H9 (cell line): ENCODE results near the gene SLC30A1. TPM values are rescaled to one million over a fixed set of nuclear protein-coding genes. Genes with fewer than 3 reads are reported as not detected.

ENCODE experiments used
- DNase-seq: peaks from one replicate; pipeline ENCODE4 v3.0.0-alpha.2; 2017
- H2AFZ ChIP-seq: one replicate; pipeline ENCODE4 v1.6.1; 2013; ENCODE audit warnings: mild to moderate bottlenecking, low read length, control low read depth, moderate library complexity
- H2AK5ac ChIP-seq: 2 replicates; pipeline ENCODE4 v1.6.1; 2013; ENCODE audit warnings: low read length, control low read depth, mixed read lengths; ENCODE audit not compliant: insufficient read length
- H2BK120ac ChIP-seq: one replicate; pipeline ENCODE4 v1.6.1; 2013; ENCODE audit warnings: low read depth, mild to moderate bottlenecking, low read length, control low read depth, inconsistent platforms; ENCODE audit not compliant: poor library complexity, severe bottlenecking
- H2BK12ac ChIP-seq: 2 replicates; pipeline ENCODE4 v1.6.1; 2013; ENCODE audit warnings: low read length, control low read depth, mixed read lengths, low read depth; ENCODE audit not compliant: insufficient read length
- H2BK15ac ChIP-seq: 2 replicates; pipeline ENCODE4 v1.6.1; 2013; ENCODE audit warnings: low read depth, low read length, control low read depth
- H2BK20ac ChIP-seq: one replicate; pipeline ENCODE4 v1.6.1; 2013; ENCODE audit warnings: low read depth, mild to moderate bottlenecking, low read length, control low read depth, inconsistent platforms; ENCODE audit not compliant: poor library complexity, severe bottlenecking
- H2BK5ac ChIP-seq: 2 replicates; pipeline ENCODE4 v1.6.1; 2013; ENCODE audit warnings: low read length, control low read depth, mixed read lengths; ENCODE audit not compliant: insufficient read length
- H3K14ac ChIP-seq: 2 replicates; pipeline ENCODE4 v1.6.1; 2013; ENCODE audit warnings: low read length, control low read depth; ENCODE audit not compliant: insufficient read depth
- H3K18ac ChIP-seq: 2 replicates; pipeline ENCODE4 v1.6.1; 2013; ENCODE audit warnings: low read depth, mild to moderate bottlenecking, mixed read lengths, low read length, control low read depth; ENCODE audit not compliant: insufficient read length
- H3K23ac ChIP-seq: 2 replicates; pipeline ENCODE4 v1.6.1; 2013; ENCODE audit warnings: low read length, control low read depth, mixed read lengths, low read depth; ENCODE audit not compliant: insufficient read length
- H3K23me2 ChIP-seq: 2 replicates; pipeline ENCODE4 v1.6.1; 2013; ENCODE audit warnings: low read depth, mild to moderate bottlenecking, mixed read lengths, low read length, control low read depth; ENCODE audit not compliant: insufficient read length, poor library complexity, severe bottlenecking
- H3K27ac ChIP-seq: 2 replicates; pipeline ENCODE4 v1.5.1; 2013; ENCODE audit warnings: low read length, control low read depth, mixed read lengths, low read depth; ENCODE audit not compliant: insufficient read length
- H3K27me3 ChIP-seq: 2 replicates; pipeline ENCODE4 v1.6.1; 2013; ENCODE audit warnings: low read length, control low read depth, inconsistent platforms; ENCODE audit not compliant: insufficient read depth
- H3K4ac ChIP-seq: 2 replicates; pipeline ENCODE4 v1.6.1; 2013; ENCODE audit warnings: low read depth, mild to moderate bottlenecking, control low read depth, inconsistent platforms, low read length, moderate library complexity
- H3K4me1 ChIP-seq: 2 replicates; pipeline ENCODE4 v1.6.1; 2013; ENCODE audit warnings: low read length, control low read depth, inconsistent platforms; ENCODE audit not compliant: insufficient read depth
- H3K4me2 ChIP-seq: 2 replicates; pipeline ENCODE4 v1.6.1; 2013; ENCODE audit warnings: low read length, control low read depth, mixed read lengths; ENCODE audit not compliant: insufficient read length, insufficient read depth
- H3K56ac ChIP-seq: 2 replicates; pipeline ENCODE4 v1.6.1; 2013; ENCODE audit warnings: low read depth, mild to moderate bottlenecking, mixed read lengths, low read length, control low read depth; ENCODE audit not compliant: insufficient read length
- H3K79me1 ChIP-seq: 2 replicates; pipeline ENCODE4 v1.6.1; 2013; ENCODE audit warnings: low read depth, mild to moderate bottlenecking, moderate library complexity, low read length, control low read depth, inconsistent platforms; ENCODE audit not compliant: insufficient read depth, poor library complexity, severe bottlenecking
- H3K79me2 ChIP-seq: 2 replicates; pipeline ENCODE4 v1.6.1; 2013; ENCODE audit warnings: low read length, control low read depth, inconsistent platforms; ENCODE audit not compliant: insufficient read depth
- H3K9ac ChIP-seq: 2 replicates; pipeline ENCODE4 v1.6.1; 2013; ENCODE audit warnings: low read length, control low read depth, mixed read lengths; ENCODE audit not compliant: insufficient read length; ENCODE audit errors: extremely low read depth
- H3K9me3 ChIP-seq: one replicate; pipeline ENCODE4 v1.6.1; 2013; ENCODE audit warnings: low read depth, low read length, inconsistent platforms; ENCODE audit not compliant: control insufficient read depth
- H3T11ph ChIP-seq: one replicate; pipeline ENCODE4 v1.6.1; 2013; ENCODE audit warnings: mild to moderate bottlenecking, low read length, control low read depth, inconsistent platforms
- H4K20me1 ChIP-seq: one replicate; pipeline ENCODE4 v1.6.1; 2013; ENCODE audit not compliant: control insufficient read depth, insufficient read length, insufficient read depth
- H4K5ac ChIP-seq: 2 replicates; pipeline ENCODE4 v1.6.1; 2013; ENCODE audit warnings: low read depth, mild to moderate bottlenecking, mixed read lengths, low read length, control low read depth; ENCODE audit not compliant: insufficient read length
- H4K8ac ChIP-seq: replicated peaks from 2 replicates; pipeline ENCODE4 v1.6.1; 2013; ENCODE audit warnings: low read length, control low read depth, mixed read lengths, low read depth; ENCODE audit not compliant: insufficient read length
- H4K91ac ChIP-seq: 2 replicates; pipeline ENCODE4 v1.6.1; 2013; ENCODE audit warnings: low read depth, mild to moderate bottlenecking, moderate library complexity, mixed read lengths, low read length, control low read depth; ENCODE audit not compliant: insufficient read length
- H3K27ac Mint-ChIP-seq, 3 experiments: 2 replicates in 2 of 3; 3 replicates in 1 of 3; pipeline ENCODE4 v1.8.0; 2020 to 2021; ENCODE audit warnings: mixed read lengths in 3 of 3, mild to moderate bottlenecking in 1 of 3, moderate library complexity in 1 of 3
- H3K27me3 Mint-ChIP-seq: 2 replicates; pipeline ENCODE4 v1.8.0; 2021; ENCODE audit warnings: low read depth, mild to moderate bottlenecking, moderate library complexity, mixed read lengths
- H3K36me3 Mint-ChIP-seq, 3 experiments: 2 replicates in 2 of 3; 3 replicates in 1 of 3; pipeline ENCODE4 v1.8.0; 2020 to 2021; ENCODE audit warnings: low read depth in 3 of 3, mixed read lengths in 3 of 3; ENCODE audit not compliant: insufficient read depth in 1 of 3
- H3K4me1 Mint-ChIP-seq, 2 experiments: 2 replicates each; pipeline ENCODE4 v1.8.0; 2020; ENCODE audit warnings: mixed read lengths in 2 of 2
- H3K4me3 Mint-ChIP-seq, 2 experiments: 2 replicates in 1 of 2; 3 replicates in 1 of 2; pipeline ENCODE4 v1.8.0; 2020 to 2021; ENCODE audit warnings: mild to moderate bottlenecking in 2 of 2, mixed read lengths in 2 of 2, moderate library complexity in 1 of 2
- H3K9me3 Mint-ChIP-seq, 2 experiments: 2 replicates in 1 of 2; 3 replicates in 1 of 2; pipeline ENCODE4 v1.8.0; 2020; ENCODE audit warnings: mild to moderate bottlenecking in 2 of 2, mixed read lengths in 2 of 2, moderate library complexity in 1 of 2
- CTCF ChIP-seq: fragments of 200-600 bp; sonication (generic); conservative IDR thresholded peaks from 3 replicates; pipeline ENCODE4 v1.8.0; 2021; ENCODE audit warnings: antibody characterized with exemption, mild to moderate bottlenecking
- WGBS: extraction: QIAGEN DNeasy Blood & Tissue Kit; methylation state at CpG from one replicate; pipeline ENCODE4 v1.1.7; 2013; ENCODE audit warnings: missing lambda C conversion rate, low lambda C conversion rate, mixed read lengths; ENCODE audit not compliant: insufficient read length; ENCODE audit errors: extremely low coverage; 5-methylcytosine and 5-hydroxymethylcytosine counted together
- total RNA-seq: library from RNA; stranded (reverse); gene quantifications from 2 replicates; pipeline ENCODE4 v1.2.1, GENCODE V29; 2021

The SLC30A1 gene
- total RNA-seq, 1 experiment from 2014 or later = 17.1 TPM

DNA sequence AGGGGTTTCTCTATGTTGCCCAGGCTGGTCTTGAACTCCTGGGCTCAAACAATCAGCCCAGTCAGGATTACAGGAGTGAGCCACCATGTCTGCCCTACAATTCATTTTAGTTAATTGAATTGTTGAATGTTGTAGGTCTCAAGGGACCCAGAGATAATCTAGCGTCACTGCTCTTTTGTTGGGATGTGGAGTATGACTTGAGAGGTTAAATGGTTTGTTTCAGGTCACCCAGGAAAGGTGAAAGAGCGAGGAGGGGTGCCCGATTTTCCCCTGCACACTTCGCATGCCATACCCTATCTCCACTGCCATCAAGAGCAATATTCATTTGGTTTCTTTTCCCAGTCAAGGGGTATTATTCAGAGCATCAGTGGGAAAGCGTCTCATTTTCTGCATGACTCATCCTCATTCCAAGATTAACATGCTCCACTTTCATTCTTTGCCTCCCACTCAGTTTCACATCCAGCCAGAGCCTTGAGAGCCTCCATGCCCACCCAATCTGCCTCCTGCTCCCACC lies 13.1 kb upstream of the SLC30A1 start:
- Histone ChIP-seq H2BK120ac (no peak overlapping the region), H4K8ac (no peak overlapping the region), H4K5ac (no peak overlapping the region), H3K79me1 (no peaks in the 10 kb centered on the region), H2AK5ac (no peak overlapping the region), H2BK20ac (no peak overlapping the region), H3K9ac (no peak overlapping the region), H3T11ph (no peak overlapping the region), H2BK5ac (no peak overlapping the region), H3K18ac (no peak overlapping the region), H3K4me1 (no peaks in the 10 kb centered on the region), H3K14ac (no peak overlapping the region), H3K27me3 (no peaks in the 10 kb centered on the region), H2AFZ (no peak overlapping the region), H2BK15ac (no peak overlapping the region), H3K79me2 (no peaks in the 10 kb centered on the region), H3K4me2 (no peak overlapping the region), H3K23me2 (no peaks in the 10 kb centered on the region), H4K91ac (no peak overlapping the region), H3K27ac (no peak overlapping the region), H3K56ac (no peak overlapping the region), H2BK12ac (no peak overlapping the region), H3K23ac (no peak overlapping the region), H4K20me1 (no peaks in the 10 kb centered on the region), H3K4ac (no peak overlapping the region), H3K9me3 (no peaks in the 10 kb centered on the region)
- H3K9me3 Mint-ChIP-seq = no peaks in the 10 kb centered on the region
- no peak overlapping the region for H3K4me3 Mint-ChIP-seq
- H3K36me3 Mint-ChIP-seq = no peaks in the 10 kb centered on the region
- no peak for TF ChIP-seq CTCF
- DNase-seq = no peak
- no peaks in the 10 kb centered on the region; the same call in 1 of the 2 replicates for H3K27me3 Mint-ChIP-seq
- H3K27ac Mint-ChIP-seq = peak overlapping the region in 1 of 3 experiments; percentile 24; a peak in 1 of 7 replicates
- no CpG with 5 or more reads among the region's 5 CpGs for WGBS
- no peaks in the 10 kb centered on the region for H3K4me1 Mint-ChIP-seq
